Measurements from ENCODE around the gene KRT76. TPM values are rescaled to one million over a fixed set of nuclear protein-coding genes. Genes with fewer than 3 reads are reported as not detected.

The KRT76 gene
- total RNA-seq, 1 donor from 2014 or later = not detected

DNA sequence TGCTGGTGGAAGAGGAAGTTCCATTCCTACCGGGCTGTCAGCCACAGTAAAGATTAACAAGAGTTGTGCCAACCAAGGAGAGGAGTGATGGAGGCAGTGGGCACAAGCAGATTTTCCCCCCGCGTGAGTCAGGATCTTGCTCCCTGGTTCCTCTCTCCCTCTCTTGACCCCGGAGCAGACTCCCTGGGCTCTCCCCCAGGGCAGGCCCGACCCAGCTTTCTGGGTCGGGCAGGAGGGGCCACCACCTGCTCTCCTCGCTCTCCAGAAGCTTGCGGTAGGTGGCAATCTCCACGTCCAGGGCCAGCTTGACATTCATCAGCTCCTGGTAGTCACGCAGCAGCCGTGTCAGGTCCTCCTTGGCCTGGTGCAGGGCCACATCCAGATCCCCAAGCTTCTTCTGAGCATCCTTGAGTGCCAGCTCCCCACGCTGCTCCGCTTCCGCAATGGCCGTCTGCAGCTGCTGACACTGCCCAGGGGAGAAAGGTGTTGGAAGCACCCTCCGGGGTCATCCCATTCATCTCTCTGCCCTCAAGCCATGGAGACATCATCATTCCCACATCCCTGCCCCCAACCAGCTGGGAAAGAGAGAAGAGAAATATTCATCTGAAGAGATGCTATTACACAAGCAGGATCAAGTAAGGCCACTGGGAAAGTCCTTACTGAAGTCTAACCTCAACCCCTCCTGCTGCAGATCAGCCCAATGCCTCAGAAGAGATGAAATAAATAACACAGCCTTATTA, 45.8 kb upstream of the KRT76 start:
- TF ChIP-seq, protein P1, sequence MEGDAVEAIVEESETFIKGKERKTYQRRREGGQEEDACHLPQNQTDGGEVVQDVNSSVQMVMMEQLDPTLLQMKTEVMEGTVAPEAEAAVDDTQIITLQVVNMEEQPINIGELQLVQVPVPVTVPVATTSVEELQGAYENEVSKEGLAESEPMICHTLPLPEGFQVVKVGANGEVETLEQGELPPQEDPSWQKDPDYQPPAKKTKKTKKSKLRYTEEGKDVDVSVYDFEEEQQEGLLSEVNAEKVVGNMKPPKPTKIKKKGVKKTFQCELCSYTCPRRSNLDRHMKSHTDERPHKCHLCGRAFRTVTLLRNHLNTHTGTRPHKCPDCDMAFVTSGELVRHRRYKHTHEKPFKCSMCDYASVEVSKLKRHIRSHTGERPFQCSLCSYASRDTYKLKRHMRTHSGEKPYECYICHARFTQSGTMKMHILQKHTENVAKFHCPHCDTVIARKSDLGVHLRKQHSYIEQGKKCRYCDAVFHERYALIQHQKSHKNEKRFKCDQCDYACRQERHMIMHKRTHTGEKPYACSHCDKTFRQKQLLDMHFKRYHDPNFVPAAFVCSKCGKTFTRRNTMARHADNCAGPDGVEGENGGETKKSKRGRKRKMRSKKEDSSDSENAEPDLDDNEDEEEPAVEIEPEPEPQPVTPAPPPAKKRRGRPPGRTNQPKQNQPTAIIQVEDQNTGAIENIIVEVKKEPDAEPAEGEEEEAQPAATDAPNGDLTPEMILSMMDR (IDR thresholded peaks at IDR 0.05) = no peak
- TF ChIP-seq POLR2AphosphoS5 (IDR thresholded peaks at IDR 0.05; ENCODE audit: insufficient read depth in 1 of 2, low read depth in 1 of 2) (no peak), POLR2A (IDR thresholded peaks at IDR 0.05) (no peak)
- Histone ChIP-seq H3K4me1 (no peaks in the 10 kb centered on the region), H3K4me3 (no peak overlapping the region), H3K27ac (no peak overlapping the region), H3K27me3 (no peaks in the 10 kb centered on the region), H3K36me3 (no peaks in the 10 kb centered on the region), H3K9me3 (no peaks in the 10 kb centered on the region)
- intact Hi-C loops (cut with DNase I) = no loop called here
- no peak for DNase-seq (ENCODE audit: extremely low spot score in 2 of 2)

DNA sequence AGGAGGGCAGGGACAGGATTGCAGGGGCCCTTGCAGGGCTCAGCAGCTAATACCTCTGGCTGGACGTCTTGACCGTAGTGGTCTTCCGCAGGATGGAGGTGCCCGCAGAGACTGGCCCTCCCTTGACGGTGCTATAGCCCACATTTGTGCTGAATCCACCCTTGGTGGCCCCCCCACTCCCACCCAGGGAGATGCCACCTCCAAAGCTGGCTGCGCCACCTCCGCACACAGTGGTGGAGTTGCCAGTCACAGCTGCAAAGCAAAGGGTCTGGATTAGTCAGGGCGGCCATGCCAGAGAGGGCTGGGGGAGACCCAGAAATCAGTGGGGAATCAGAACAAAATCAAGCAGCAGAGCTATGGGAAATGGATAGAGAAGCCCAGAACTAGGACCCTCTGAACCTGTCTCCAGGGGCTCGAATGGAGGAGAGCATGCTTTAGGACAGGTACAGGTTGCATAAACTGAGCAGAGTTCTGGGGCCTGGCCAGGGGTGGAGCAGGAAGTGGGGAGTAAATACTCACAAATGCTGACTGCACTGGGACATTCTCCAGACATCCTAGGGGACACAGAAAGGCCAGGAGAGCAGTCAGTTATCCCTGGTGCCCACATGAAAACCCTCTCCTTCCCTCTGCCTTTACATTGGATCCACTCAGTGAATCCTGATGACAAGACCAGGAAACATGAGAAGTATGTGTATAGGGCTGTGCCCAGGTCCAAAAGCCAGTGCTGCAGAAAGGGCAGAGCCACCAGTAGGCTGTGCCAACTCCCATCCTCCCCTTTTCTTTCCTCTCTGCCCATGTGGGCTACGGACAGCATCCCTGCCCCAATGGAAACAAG, 44.9 kb upstream of the KRT76 start:
- H3K27me3 ChIP-seq = no peaks in the 10 kb centered on the region
- intact Hi-C loops (cut with DNase I) = no loop called here
- H3K4me1 ChIP-seq = no peaks in the 10 kb centered on the region
- no peaks in the 10 kb centered on the region for H3K36me3 ChIP-seq
- DNase-seq (ENCODE audit: extremely low spot score in 2 of 2) = no peak
- H3K9me3 ChIP-seq = no peaks in the 10 kb centered on the region
- no peak overlapping the region for H3K4me3 ChIP-seq
- no peak overlapping the region for H3K27ac ChIP-seq
- TF ChIP-seq POLR2AphosphoS5 (IDR thresholded peaks at IDR 0.05; ENCODE audit: insufficient read depth in 1 of 2, low read depth in 1 of 2) (no peak), POLR2A (IDR thresholded peaks at IDR 0.05) (no peak)
- TF ChIP-seq, protein P1 (IDR thresholded peaks at IDR 0.05) = no peak

DNA sequence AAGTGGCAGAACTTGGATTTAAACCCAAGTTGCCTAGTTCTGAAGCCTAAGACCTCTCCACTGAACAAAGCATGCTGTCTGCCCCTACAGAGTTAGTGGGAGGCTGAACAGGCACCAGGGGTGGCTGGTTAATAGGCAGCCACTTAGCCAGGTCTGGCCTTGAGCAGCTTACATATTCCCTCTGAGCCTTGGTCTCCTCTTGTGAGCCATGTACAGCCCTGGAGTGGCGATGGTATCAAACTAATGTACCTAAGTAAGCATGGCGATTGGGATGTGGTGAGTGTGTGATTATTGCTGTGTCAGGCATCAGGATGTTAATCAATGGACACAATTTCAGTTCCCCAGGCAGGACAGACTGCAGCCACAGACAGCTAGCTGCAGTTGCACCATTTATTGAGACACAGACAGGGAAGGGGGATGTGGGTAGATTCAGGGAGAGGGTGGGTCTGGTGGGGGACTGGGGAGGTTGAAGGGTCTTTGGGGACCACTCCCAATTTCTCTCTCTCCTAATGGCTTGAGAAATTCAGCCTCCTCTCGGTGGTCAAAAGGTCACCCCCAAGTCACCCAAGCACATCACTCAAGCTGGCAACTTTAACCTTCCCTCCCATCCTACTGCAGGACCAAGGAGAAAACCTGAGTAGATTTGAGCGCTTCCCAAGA, 44.1 kb upstream of the KRT76 start:
- H3K4me1 ChIP-seq = no peaks in the 10 kb centered on the region

DNA sequence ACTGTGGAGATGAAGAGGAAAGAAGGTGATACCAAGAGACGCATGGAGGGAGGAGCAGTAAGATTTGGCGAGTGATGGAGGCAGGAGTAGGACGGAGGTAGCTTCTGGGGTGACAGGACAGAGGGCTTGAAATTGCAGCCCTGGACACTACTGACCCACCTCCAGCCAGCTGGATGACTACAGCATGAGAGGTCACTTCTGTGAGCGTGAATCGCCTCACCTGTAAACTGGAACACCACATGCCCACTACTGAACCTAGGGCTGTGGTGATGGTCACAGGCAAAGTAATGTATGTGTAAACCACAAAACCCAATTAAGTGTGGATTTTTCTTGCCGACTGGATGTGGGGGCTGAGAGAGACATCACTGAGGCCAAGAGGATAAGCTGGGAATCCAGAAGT, 43.4 kb upstream of the KRT76 start:
- intact Hi-C loops (cut with DNase I) = no loop called here
- DNase-seq (ENCODE audit: extremely low spot score in 2 of 2) = no peak
- Histone ChIP-seq H3K36me3 (no peaks in the 10 kb centered on the region), H3K9me3 (no peaks in the 10 kb centered on the region), H3K27ac (no peak overlapping the region), H3K4me3 (no peak overlapping the region), H3K4me1 (no peaks in the 10 kb centered on the region), H3K27me3 (no peaks in the 10 kb centered on the region)
- TF ChIP-seq, protein P1 (IDR thresholded peaks at IDR 0.05) = no peak
- TF ChIP-seq POLR2A (IDR thresholded peaks at IDR 0.05) (no peak), POLR2AphosphoS5 (IDR thresholded peaks at IDR 0.05; ENCODE audit: insufficient read depth in 1 of 2, low read depth in 1 of 2) (no peak)

More for the DNA sequence above, 44.1 kb upstream of the KRT76 start:
- no peak overlapping the region for H3K27ac ChIP-seq
- intact Hi-C loops (cut with DNase I) = no loop called here
- no peak for DNase-seq (ENCODE audit: extremely low spot score in 2 of 2)
- no peaks in the 10 kb centered on the region for H3K9me3 ChIP-seq
- H3K27me3 ChIP-seq = no peaks in the 10 kb centered on the region
- H3K36me3 ChIP-seq = no peaks in the 10 kb centered on the region
- TF ChIP-seq POLR2AphosphoS5 (IDR thresholded peaks at IDR 0.05; ENCODE audit: insufficient read depth in 1 of 2, low read depth in 1 of 2) = no peak
- TF ChIP-seq POLR2A (IDR thresholded peaks at IDR 0.05) = no peak
- TF ChIP-seq, protein P1 (IDR thresholded peaks at IDR 0.05) = no peak
- H3K4me3 ChIP-seq = no peak overlapping the region
